Left hindlimb (tissue), 1 donor: ENCODE measurements around the gene ART1.
"Not testable (repeated sequence)": the region's sequence is repeated elsewhere in the genome, so short reads cannot be mapped to it uniquely, and the experiment has no call there.

Source experiments
- DNase-seq: peaks from one replicate; pipeline ENCODE4 v3.0.0-alpha.2; 2018

ART1 gene

GRCh38 chr11:3632070-3632660 lies 12.8 kb upstream of the ART1 start:
- no peak for DNase-seq

GRCh38 chr11:3635641-3636375 lies 9.1 kb upstream of the ART1 start:
- no peak for DNase-seq

GRCh38 chr11:3637201-3637600 lies 7.7 kb upstream of the ART1 start:
- no peak for DNase-seq

GRCh38 chr11:3638513-3638912 lies 6.4 kb upstream of the ART1 start:
- DNase-seq = no peak

- no peak for DNase-seq
Measured at GRCh38 chr11:3639841-3640240, 5.1 kb upstream of the ART1 start.

GRCh38 chr11:3641191-3641590 lies 3.7 kb upstream of the ART1 start:
- DNase-seq = no peak

- no peak for DNase-seq
Measured at GRCh38 chr11:3641701-3642070, 3.2 kb upstream of the ART1 start, which contains the start of gene ART5. Gene ART5 (minus strand): TSS chr11:3641992. CDS start chr11:3641862, 130 bp downstream.

- peak; percentile 90 for DNase-seq
Measured at GRCh38 chr11:3642071-3642951, 2.6 kb upstream of the ART1 start.

GRCh38 chr11:3643102-3643546 lies 1.8 kb upstream of the ART1 start:
- DNase-seq = not testable (repeated sequence)

GRCh38 chr11:3645552-3645951 lies 624 bp downstream of the ART1 start:
- no peak for DNase-seq

- not testable (repeated sequence) for DNase-seq
Measured at GRCh38 chr11:3648843-3649242, 3.9 kb downstream of the ART1 start.

- DNase-seq = not testable (repeated sequence)
Measured at GRCh38 chr11:3649374-3649773, 4.4 kb downstream of the ART1 start.

- not testable (repeated sequence) for DNase-seq
Measured at GRCh38 chr11:3652514-3652913, 7.6 kb downstream of the ART1 start.

GRCh38 chr11:3655547-3655946 lies 10.6 kb downstream of the ART1 start:
- no peak for DNase-seq

- DNase-seq = not testable (repeated sequence)
Measured at GRCh38 chr11:3657331-3657730, 12.4 kb downstream of the ART1 start.

GRCh38 chr11:3658252-3658651 lies 13.3 kb downstream of the ART1 start:
- no peak for DNase-seq

GRCh38 chr11:3659595-3660515 lies 14.9 kb downstream of the ART1 start:
- DNase-seq = no peak

- no peak for DNase-seq
Measured at GRCh38 chr11:3660960-3661359, 16.0 kb downstream of the ART1 start.

- no peak for DNase-seq
Measured at GRCh38 chr11:3662856-3663255, 17.9 kb downstream of the ART1 start.

GRCh38 chr11:3664032-3664630 lies 19.2 kb downstream of the ART1 start:
- DNase-seq = no peak

- no peak for DNase-seq
Measured at GRCh38 chr11:3665336-3666022, 20.6 kb downstream of the ART1 start.
